ENCODE data around the gene ZKSCAN8.

DNA sequence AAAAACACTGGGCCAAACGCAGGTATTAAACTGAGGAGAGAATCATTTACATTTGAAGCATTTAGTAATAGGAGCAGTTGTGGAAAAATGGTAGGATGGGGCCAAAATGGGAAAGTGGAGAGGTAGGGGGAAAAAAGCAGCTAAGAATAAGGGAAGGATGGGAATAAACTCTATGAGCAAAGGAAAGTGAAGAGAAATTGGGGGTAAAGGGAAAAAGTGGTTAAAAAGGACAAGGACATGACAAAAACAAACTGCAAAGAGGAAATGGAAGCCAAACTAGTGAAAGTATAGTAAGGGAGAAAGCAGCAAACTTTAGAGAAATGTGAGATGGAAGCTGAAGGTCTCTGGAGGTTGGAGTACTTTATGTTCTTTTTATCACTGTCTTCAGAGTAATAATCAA lies 23.5 kb upstream of the ZKSCAN8 start:
- no peak for TF ChIP-seq CTCF (IDR thresholded peaks at IDR 0.05)
- no peak for TF ChIP-seq RFX5 (IDR thresholded peaks at IDR 0.05; ENCODE audit: low read length)
- TF ChIP-seq RAD21 (IDR thresholded peaks at IDR 0.05; ENCODE audit: low read length) = no peak
- no peak for TF ChIP-seq CHD2 (IDR thresholded peaks at IDR 0.05; ENCODE audit: low read length, partially characterized antibody)

Data from SK-N-SH (cell line).